GM18505 (cell line): ENCODE measurements around the gene IL33.

Source experiments
- ATAC-seq: cut with Tn5 transposase; IDR thresholded peaks from one replicate; pipeline ENCODE4 v1.9.1; 2021; ENCODE audit not compliant: unreplicated experiment
- POLR2A ChIP-seq: IDR thresholded peaks from 4 replicates; pipeline ENCODE4 v1.6.1; 2011; ENCODE audit warnings: borderline replicate concordance; ENCODE audit not compliant: insufficient read depth, insufficient read length; ENCODE audit errors: extremely low read depth

Gene IL33

GRCh38 chr9:6226696-6227095 is 11.1 kb downstream of the IL33 start:
- ATAC-seq = no peak
- TF ChIP-seq POLR2A = no peak

GRCh38 chr9:6229186-6229585 is 13.6 kb downstream of the IL33 start:
- TF ChIP-seq POLR2A = no peak
- no peak for ATAC-seq

GRCh38 chr9:6229619-6230018 is 14.0 kb downstream of the IL33 start:
- no peak for ATAC-seq
- no peak for TF ChIP-seq POLR2A

GRCh38 chr9:6230037-6230780 is 14.6 kb downstream of the IL33 start:
- no peak for ATAC-seq

GRCh38 chr9:6232336-6232945 is 16.8 kb downstream of the IL33 start:
- no peak for ATAC-seq
- no peak for TF ChIP-seq POLR2A

More at GRCh38 chr9:6230037-6230780, 14.6 kb downstream of the IL33 start:
- TF ChIP-seq POLR2A = no peak

GRCh38 chr9:6234014-6234413 is 18.4 kb downstream of the IL33 start:
- no peak for TF ChIP-seq POLR2A
- ATAC-seq = no peak

GRCh38 chr9:6237267-6237666 is 21.7 kb downstream of the IL33 start:
- no peak for ATAC-seq
- TF ChIP-seq POLR2A = no peak

- ATAC-seq = no peak
- no peak for TF ChIP-seq POLR2A
These were observed 23.4 kb downstream of the IL33 start for GRCh38 chr9:6239048-6239461.

GRCh38 chr9:6239694-6240093 is 24.1 kb downstream of the IL33 start:
- no peak for TF ChIP-seq POLR2A
- ATAC-seq = no peak

GRCh38 chr9:6243746-6244145 is 28.1 kb downstream of the IL33 start:
- ATAC-seq = no peak
- no peak for TF ChIP-seq POLR2A

GRCh38 chr9:6247266-6247665 is 31.7 kb downstream of the IL33 start:
- no peak for ATAC-seq
- no peak for TF ChIP-seq POLR2A

- ATAC-seq = no peak
- TF ChIP-seq POLR2A = no peak
These were observed 53.3 kb downstream of the IL33 start for GRCh38 chr9:6268826-6269397.

- ATAC-seq = no peak
- no peak for TF ChIP-seq POLR2A
These were observed 55.3 kb downstream of the IL33 start for GRCh38 chr9:6270896-6271295.
